Loucy (cell line): ENCODE data around the gene SLC25A33.

Source experiments
- H2AFZ ChIP-seq: fragments of 200-600 bp; sonication (generic); 2 replicates; pipeline ENCODE4 v1.6.0; 2016; ENCODE audit warnings: antibody characterized with exemption, mild to moderate bottlenecking, low read length, moderate library complexity
- H3F3A ChIP-seq: fragments of 200-600 bp; 2 replicates; pipeline ENCODE4 v1.6.0; 2016; ENCODE audit warnings: antibody characterized with exemption, low read depth, mild to moderate bottlenecking
- H3K27me3 ChIP-seq: fragments of 200-600 bp; sonication (generic); 2 replicates; pipeline ENCODE4 v1.6.1; 2014; ENCODE audit warnings: low read length, mild to moderate bottlenecking; ENCODE audit not compliant: insufficient read depth, poor library complexity, severe bottlenecking
- H3K36me3 ChIP-seq: fragments of 200-600 bp; sonication (generic); 2 replicates; pipeline ENCODE4 v1.6.1; 2016; ENCODE audit warnings: low read length; ENCODE audit not compliant: insufficient read depth
- H3K4me1 ChIP-seq: fragments of 200-600 bp; sonication (generic); 2 replicates; pipeline ENCODE4 v1.5.1; 2014; ENCODE audit warnings: low read length, mild to moderate bottlenecking; ENCODE audit not compliant: insufficient read depth, poor library complexity, severe bottlenecking
- H3K4me2 ChIP-seq: fragments of 200-600 bp; sonication (generic); 2 replicates; pipeline ENCODE4 v1.6.0; 2014; ENCODE audit warnings: antibody characterized with exemption, low read length, low read depth, mild to moderate bottlenecking; ENCODE audit not compliant: poor library complexity, severe bottlenecking
- H3K4me3 ChIP-seq: fragments of 200-600 bp; sonication (generic); 2 replicates; pipeline ENCODE4 v1.5.1; 2014; ENCODE audit warnings: low read length, mild to moderate bottlenecking, mixed read lengths; ENCODE audit not compliant: poor library complexity, severe bottlenecking
- H3K79me2 ChIP-seq: fragments of 200-600 bp; sonication (generic); 2 replicates; pipeline ENCODE4 v1.6.1; 2014; ENCODE audit warnings: low read length; ENCODE audit not compliant: insufficient read depth
- H3K9ac ChIP-seq: fragments of 200-600 bp; sonication (generic); 2 replicates; pipeline ENCODE4 v1.6.0; 2014; ENCODE audit warnings: mild to moderate bottlenecking, low read depth, low read length, moderate library complexity; ENCODE audit not compliant: poor library complexity, severe bottlenecking
- H3K9me2 ChIP-seq: fragments of 200-600 bp; sonication (generic); replicated peaks from 2 replicates; pipeline ENCODE4 v1.6.1; 2016; ENCODE audit warnings: low read depth, low read length, mixed read lengths
- H3K9me3 ChIP-seq: fragments of 200-600 bp; sonication (generic); 2 replicates; pipeline ENCODE4 v1.6.1; 2014; ENCODE audit warnings: mild to moderate bottlenecking, antibody characterized with exemption, low read length, low read depth; ENCODE audit not compliant: insufficient read depth
- H4K20me1 ChIP-seq: fragments of 200-600 bp; sonication (generic); 2 replicates; pipeline ENCODE4 v1.6.0; 2014; ENCODE audit warnings: antibody characterized with exemption, low read length, mild to moderate bottlenecking; ENCODE audit not compliant: insufficient read depth, poor library complexity, severe bottlenecking
- CTCF ChIP-seq: fragments of 200-600 bp; sonication (generic); conservative IDR thresholded peaks from 2 replicates; pipeline ENCODE4 v1.5.1; 2014; ENCODE audit warnings: mild to moderate bottlenecking, antibody characterized with exemption, low read length
- EZH2phosphoT487 ChIP-seq: fragments of 200-600 bp; IDR thresholded peaks from 2 replicates; pipeline ENCODE4 v1.6.1; 2018; ENCODE audit warnings: antibody characterized with exemption, mild to moderate bottlenecking, moderate library complexity, borderline replicate concordance

Gene SLC25A33

DNA sequence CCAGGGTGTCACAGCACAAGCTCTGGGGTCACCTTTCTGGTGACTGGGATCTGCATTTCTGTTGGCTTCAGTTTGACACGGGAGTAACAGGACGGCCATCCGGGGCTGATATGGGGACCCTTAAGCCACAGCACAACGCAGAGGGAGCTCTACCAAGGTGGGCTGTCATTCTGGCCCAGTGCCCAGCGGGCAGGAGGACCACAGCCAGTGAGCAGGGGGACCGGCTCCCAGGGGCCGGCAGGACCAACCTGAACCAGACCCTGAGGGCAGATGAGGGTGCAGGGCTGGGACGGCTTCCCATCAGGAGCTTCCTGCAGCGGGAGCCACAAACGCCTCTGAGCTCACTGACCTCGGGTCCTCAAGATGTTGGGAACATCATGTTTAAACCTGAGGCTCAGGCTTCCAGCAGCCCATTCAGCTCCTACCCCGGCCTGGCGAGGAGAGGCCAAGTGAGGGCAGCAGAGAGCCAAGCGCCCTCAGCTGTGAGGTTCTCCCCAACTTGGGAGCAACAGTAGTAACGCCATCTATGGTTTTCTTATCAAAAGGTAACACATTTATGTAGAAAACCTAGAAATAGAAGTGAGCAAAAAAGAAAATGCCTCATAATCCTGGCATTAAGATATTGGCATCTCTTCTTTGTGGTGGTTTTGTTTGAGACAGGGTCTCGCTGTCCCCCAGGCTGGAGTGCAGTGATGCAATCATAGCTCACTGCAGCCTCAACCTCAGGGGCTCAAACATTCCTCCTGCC lies 76.2 kb downstream of the SLC25A33 start:
- H3K27me3 ChIP-seq: no peaks in the 10 kb centered on the region
- no peaks in the 10 kb centered on the region for H3F3A ChIP-seq
- no peaks in the 10 kb centered on the region for H3K9me2 ChIP-seq
- no peaks in the 10 kb centered on the region for H4K20me1 ChIP-seq
- no peaks in the 10 kb centered on the region for H3K4me1 ChIP-seq
- H3K9ac ChIP-seq: no peak overlapping the region
- H3K4me2 ChIP-seq: no peak overlapping the region
- no peak overlapping the region for H3K4me3 ChIP-seq
- TF ChIP-seq CTCF: peak; percentile 82
- no peak for TF ChIP-seq EZH2phosphoT487
- no peaks in the 10 kb centered on the region for H3K79me2 ChIP-seq
- no peak overlapping the region for H2AFZ ChIP-seq
- H3K9me3 ChIP-seq: no peaks in the 10 kb centered on the region
- H3K36me3 ChIP-seq: peaks cover 29% of the 10 kb centered on the region; the same call in 1 of the 2 replicates

- no peak overlapping the region for H3K4me3 ChIP-seq
- H3K9me3 ChIP-seq: no peaks in the 10 kb centered on the region
- no peaks in the 10 kb centered on the region for H3K27me3 ChIP-seq
- no peaks in the 10 kb centered on the region for H3K4me1 ChIP-seq
- no peak overlapping the region for H2AFZ ChIP-seq
- H3F3A ChIP-seq: no peaks in the 10 kb centered on the region
- no peaks in the 10 kb centered on the region for H3K79me2 ChIP-seq
- H3K36me3 ChIP-seq: no peaks in the 10 kb centered on the region
- TF ChIP-seq CTCF (no peak), EZH2phosphoT487 (no peak)
- H3K9me2 ChIP-seq: no peaks in the 10 kb centered on the region
- H3K9ac ChIP-seq: no peak overlapping the region
- no peak overlapping the region for H3K4me2 ChIP-seq
- H4K20me1 ChIP-seq: no peaks in the 10 kb centered on the region
Measured at GRCh38 chr1:9618909-9619679, 79.8 kb downstream of the SLC25A33 start.

DNA sequence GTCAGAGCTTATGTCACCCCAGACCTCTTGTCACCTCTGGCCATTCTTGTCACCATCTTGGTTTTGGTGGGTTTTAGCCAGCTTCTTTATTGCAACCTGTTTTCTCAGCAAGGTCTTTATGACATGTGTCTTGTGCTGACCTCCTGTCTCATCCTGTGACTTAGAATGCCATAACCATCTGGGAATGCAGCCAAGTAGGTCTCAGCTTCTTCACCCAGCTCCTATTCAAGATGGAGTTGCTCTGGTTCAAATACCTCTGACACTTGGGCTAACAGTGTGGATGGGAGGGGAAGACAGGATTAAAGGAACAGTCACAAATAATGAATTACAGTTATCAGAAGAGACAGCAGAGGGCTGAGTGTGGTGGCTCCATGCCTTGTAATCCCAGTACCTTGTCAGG lies 81.8 kb downstream of the SLC25A33 start:
- no peaks in the 10 kb centered on the region for H4K20me1 ChIP-seq
- no peak overlapping the region for H3K4me2 ChIP-seq
- H3K36me3 ChIP-seq: no peaks in the 10 kb centered on the region
- no peaks in the 10 kb centered on the region for H3K4me1 ChIP-seq
- no peaks in the 10 kb centered on the region for H3K9me2 ChIP-seq
- no peak overlapping the region for H3K4me3 ChIP-seq
- H3K27me3 ChIP-seq: no peaks in the 10 kb centered on the region
- H3F3A ChIP-seq: no peaks in the 10 kb centered on the region
- TF ChIP-seq CTCF (no peak), EZH2phosphoT487 (no peak)
- no peaks in the 10 kb centered on the region for H3K9me3 ChIP-seq
- no peak overlapping the region for H3K9ac ChIP-seq
- H2AFZ ChIP-seq: no peak overlapping the region
- no peaks in the 10 kb centered on the region for H3K79me2 ChIP-seq
